Mammary microvascular endothelial cell (primary cell): ENCODE data around the gene ADIRF. TPM values are rescaled to one million over a fixed set of nuclear protein-coding genes. Genes with fewer than 3 reads are reported as not detected.

Source experiments
- total RNA-seq: library from RNA; depleted of rRNA; stranded (reverse); fragments of >200 nt; gene quantifications from 2 replicates; pipeline ENCODE4 v1.2.3, GENCODE V29; 2015

Gene ADIRF
- 34.7 and 71.8 TPM in 2 replicates for total RNA-seq

DNA sequence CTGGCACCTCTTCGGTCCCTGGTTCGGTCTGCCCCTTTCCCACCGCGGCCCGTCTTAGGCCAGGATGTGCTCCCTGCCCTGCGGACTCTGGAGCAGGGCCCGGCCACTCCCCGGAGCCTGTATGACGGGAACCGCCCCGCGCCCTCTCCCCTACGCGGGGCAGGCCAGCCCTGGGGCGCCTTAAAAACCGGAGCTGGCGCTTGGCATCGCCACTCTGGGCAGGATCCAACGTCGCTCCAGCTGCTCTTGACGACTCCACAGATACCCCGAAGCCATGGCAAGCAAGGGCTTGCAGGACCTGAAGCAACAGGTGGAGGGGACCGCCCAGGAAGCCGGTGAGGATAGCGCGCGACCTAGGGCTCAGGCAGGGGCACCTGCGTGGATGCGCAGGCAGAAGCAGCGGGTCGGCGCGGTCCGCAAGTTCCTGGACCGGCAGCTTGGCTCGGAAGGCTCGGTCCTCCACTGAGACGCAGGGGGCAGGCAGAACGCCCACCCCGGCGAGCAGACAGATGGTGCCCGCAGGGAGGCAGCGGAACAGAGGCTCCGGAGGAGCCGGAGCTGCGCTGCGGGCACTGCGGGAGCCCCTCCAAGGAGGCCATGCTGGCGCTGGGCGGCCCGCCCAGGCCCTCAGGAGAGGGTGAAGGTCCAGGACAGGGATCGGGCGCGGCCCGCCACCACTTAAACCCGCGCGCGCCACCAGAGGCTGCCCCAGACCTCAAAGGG, at the start of gene ADIRF:
TSS of gene ADIRF (plus strand) at position 212 of the 723 bp plus-strand sequence. CDS start at position 275, 63 bp downstream.

DNA sequence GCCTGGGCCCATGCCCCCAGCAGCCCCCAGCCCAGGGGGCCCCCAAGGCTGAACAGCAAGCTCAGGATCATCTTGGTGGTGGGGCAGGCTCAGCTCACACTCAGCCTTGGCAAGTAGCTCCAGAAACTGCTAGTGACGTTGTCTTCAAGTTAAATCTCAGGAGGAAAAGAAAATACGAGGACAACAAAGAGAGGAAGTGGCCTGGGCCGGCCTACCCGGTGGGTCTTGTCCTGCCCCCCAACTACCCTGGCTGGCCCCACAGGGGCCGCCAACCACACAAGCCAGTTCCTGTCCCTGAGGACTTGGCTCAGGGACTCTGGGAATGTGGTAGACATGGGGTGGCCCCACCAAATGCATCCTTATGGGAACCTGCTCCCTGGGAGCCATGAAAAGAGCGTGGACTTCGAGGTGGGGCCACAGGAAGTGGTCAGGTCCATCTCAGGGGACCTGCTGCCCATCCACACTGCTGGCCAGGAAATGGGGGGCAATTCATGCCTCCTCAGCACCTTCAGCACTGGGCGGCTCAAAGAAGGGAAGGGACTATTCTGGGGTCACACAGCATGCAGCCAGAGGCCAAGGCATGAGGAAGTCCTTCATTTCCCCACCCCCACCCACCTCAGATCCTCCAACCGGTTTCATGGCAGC, 10.7 kb upstream of the ADIRF start, which contains the start of gene MMRN2:
TSS of gene MMRN2 (minus strand) at position 145 of the 645 bp plus-strand sequence. CDS start at position 71, 74 bp downstream.

DNA sequence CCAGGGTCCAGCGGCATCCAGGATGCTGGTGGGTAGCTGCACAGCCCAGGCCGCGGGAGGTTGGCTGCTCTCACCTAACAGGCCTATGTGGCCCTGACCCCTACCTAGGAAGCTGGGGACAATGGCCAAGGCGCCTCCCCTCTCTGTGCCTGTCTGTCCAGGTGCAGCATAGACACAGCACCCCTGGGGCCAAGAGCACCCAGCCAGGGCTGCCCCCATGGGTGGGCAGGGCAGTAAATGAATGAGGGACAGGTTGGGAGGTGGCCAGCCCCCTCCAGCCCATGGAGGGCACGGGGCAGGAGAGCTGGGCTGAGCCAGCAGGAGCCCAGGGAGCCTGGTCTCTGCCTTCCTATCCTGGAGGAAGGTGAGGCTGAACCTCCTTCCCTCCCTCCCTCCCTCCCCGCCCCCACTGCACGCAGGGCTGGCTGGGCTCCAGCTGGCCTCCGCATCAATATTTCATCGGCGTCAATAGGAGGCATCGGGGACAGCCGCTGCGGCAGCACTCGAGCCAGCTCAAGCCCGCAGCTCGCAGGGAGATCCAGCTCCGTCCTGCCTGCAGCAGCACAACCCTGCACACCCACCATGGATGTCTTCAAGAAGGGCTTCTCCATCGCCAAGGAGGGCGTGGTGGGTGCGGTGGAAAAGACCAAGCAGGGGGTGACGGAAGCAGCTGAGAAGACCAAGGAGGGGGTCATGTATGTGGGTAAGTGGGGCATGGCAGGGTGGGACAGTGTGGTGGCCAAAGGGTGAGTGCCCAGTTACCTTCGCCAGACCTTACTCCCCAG, 10.0 kb upstream of the ADIRF start, which contains the start of gene SNCG:
TSS of gene SNCG (plus strand) at position 484 of the 785 bp plus-strand sequence. CDS start at position 583, 99 bp downstream.

DNA sequence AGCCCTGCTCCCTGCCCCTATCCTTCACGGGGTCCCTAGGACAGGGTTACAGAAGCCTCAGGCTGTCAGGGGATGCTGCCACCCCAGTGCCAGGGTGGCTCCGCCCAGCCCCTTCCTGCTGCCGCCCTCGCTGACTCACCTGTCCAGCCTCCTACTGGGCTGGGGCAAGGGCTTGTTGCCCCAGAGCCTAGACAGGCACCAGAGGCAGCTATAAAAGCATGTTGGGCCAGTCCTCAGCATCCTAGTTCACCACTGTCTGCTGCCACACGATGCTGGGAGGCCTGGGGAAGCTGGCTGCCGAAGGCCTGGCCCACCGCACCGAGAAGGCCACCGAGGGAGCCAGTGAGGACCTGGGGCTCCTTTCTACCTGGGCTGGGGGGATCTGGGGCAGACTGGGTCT, 51.8 kb downstream of the ADIRF start, which contains the start of gene FAM25A:
TSS of gene FAM25A (plus strand) at position 239 of the 400 bp plus-strand sequence. CDS start at position 270, 31 bp downstream.

Other genes with a start within 250 kb of the ADIRF start
- 0.10 TPM in 1 of 2 replicates, not detected in the other for gene BMPR1A, start 211.9 kb upstream of the ADIRF start, total RNA-seq
- gene MMRN2, start 10.9 kb upstream of the ADIRF start, total RNA-seq, result 199 and 215 TPM in 2 replicates
- 77.7 and 80.4 TPM in 2 replicates for gene SNCG, start 9.9 kb upstream of the ADIRF start, total RNA-seq
- gene FAM25A, start 51.8 kb downstream of the ADIRF start, total RNA-seq, result not detected in 2 replicates
- 130 and 137 TPM in 2 replicates for gene GLUD1, start 126.4 kb downstream of the ADIRF start, total RNA-seq
- 17.8 and 18.3 TPM in 2 replicates for gene SHLD2, start 126.7 kb downstream of the ADIRF start, total RNA-seq